Endodermal cell (in vitro differentiated cells): ENCODE data around the gene TAGLN2. TPM values are rescaled to one million over a fixed set of nuclear protein-coding genes. Genes with fewer than 3 reads are reported as not detected.

ENCODE experiments used
- DNase-seq: peaks from one replicate; pipeline ENCODE4 v3.0.0-alpha.2; 2017
- H3K27ac ChIP-seq: 2 replicates; pipeline ENCODE4 v1.5.1; 2013; ENCODE audit warnings: mild to moderate bottlenecking, low read depth, low read length, moderate library complexity
- H3K27me3 ChIP-seq: 2 replicates; pipeline ENCODE4 v1.6.1; 2013; ENCODE audit warnings: mild to moderate bottlenecking, low read length, moderate library complexity; ENCODE audit not compliant: insufficient read depth, control insufficient read depth, poor library complexity, severe bottlenecking
- H3K36me3 ChIP-seq: 2 replicates; pipeline ENCODE4 v1.7.0; 2013; ENCODE audit warnings: mild to moderate bottlenecking, low read length, moderate library complexity; ENCODE audit not compliant: control insufficient read depth, insufficient read depth
- H3K4me1 ChIP-seq: one replicate; pipeline ENCODE4 v1.7.0; 2013; ENCODE audit warnings: low read length; ENCODE audit not compliant: control insufficient read depth, insufficient read depth
- H3K4me3 ChIP-seq: 2 replicates; pipeline ENCODE4 v1.5.1; 2013; ENCODE audit warnings: mild to moderate bottlenecking, low read length, moderate library complexity
- H3K9ac ChIP-seq: 2 replicates; pipeline ENCODE4 v1.6.1; 2013; ENCODE audit warnings: mild to moderate bottlenecking, low read length, moderate library complexity; ENCODE audit not compliant: poor library complexity, severe bottlenecking; ENCODE audit errors: extremely low read depth
- H3K9me3 ChIP-seq: 2 replicates; pipeline ENCODE4 v1.6.1; 2013; ENCODE audit warnings: mild to moderate bottlenecking, low read length, moderate library complexity; ENCODE audit not compliant: control insufficient read depth
- H3K27ac Mint-ChIP-seq: 2 replicates; pipeline ENCODE4 v1.8.0; 2020; ENCODE audit warnings: mixed read lengths
- H3K27me3 Mint-ChIP-seq: 2 replicates; pipeline ENCODE4 v1.8.0; 2021; ENCODE audit warnings: mild to moderate bottlenecking, mixed read lengths; ENCODE audit not compliant: insufficient read depth
- H3K36me3 Mint-ChIP-seq: 2 replicates; pipeline ENCODE4 v1.8.0; 2020; ENCODE audit warnings: low read depth, mixed read lengths
- H3K4me1 Mint-ChIP-seq: 2 replicates; pipeline ENCODE4 v1.8.0; 2020; ENCODE audit warnings: mixed read lengths
- H3K4me3 Mint-ChIP-seq: 2 replicates; pipeline ENCODE4 v1.8.0; 2020; ENCODE audit warnings: mild to moderate bottlenecking, moderate library complexity, mixed read lengths
- H3K9me3 Mint-ChIP-seq: 2 replicates; pipeline ENCODE4 v1.8.0; 2020; ENCODE audit warnings: mild to moderate bottlenecking, mixed read lengths
- WGBS, 2 experiments: methylation state at CpG; one replicate each; pipeline versions ENCODE4 v1.1.5 to v1.1.7; 2013; ENCODE audit warnings: missing lambda C conversion rate in 2 of 2, mixed read lengths in 1 of 2; ENCODE audit not compliant: insufficient coverage in 1 of 2, insufficient read length in 1 of 2; 5-methylcytosine and 5-hydroxymethylcytosine counted together
- total RNA-seq, 2 donors: library from RNA; stranded (reverse); fragmentation: NEBNext Ultra II Directional in 1 of 2; extraction: Animal tissue kit (Norgen Biotek cat#: 25700) in 1 of 2; gene quantifications; 2 replicates in 1 of 2; 3 replicates in 1 of 2; pipeline ENCODE4 v1.2.1, GENCODE V29; 2021
- TF ChIP-seq, protein P1 (sequence below): fragments of 200-600 bp; sonication (generic); conservative IDR thresholded peaks from 2 replicates; pipeline ENCODE4 v1.5.0; 2021; ENCODE audit warnings: antibody characterized with exemption, mild to moderate bottlenecking

Gene TAGLN2
- total RNA-seq, 2 donors from 2014 or later = 136 to 221 TPM

DNA sequence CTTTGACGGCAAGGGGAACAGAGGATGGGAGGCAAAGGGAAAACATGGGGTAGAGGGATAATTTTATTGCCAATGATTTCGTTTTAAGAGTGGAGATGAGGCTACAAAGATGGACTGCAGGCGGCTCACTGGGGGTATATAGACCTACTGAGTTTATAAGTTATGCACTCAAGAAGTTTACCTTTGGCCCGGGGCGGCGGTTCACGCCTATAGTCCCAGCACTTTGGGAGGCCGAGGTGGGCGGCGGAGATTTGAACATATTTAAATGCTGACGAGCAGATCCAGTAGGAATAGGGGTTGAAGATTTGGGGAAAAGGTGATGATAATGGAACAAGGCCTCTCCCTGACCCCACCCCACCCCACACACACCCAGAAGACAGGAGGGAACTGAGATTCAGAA lies 36.9 kb upstream of the TAGLN2 start:
- no peak for DNase-seq
- TF ChIP-seq, protein P1, sequence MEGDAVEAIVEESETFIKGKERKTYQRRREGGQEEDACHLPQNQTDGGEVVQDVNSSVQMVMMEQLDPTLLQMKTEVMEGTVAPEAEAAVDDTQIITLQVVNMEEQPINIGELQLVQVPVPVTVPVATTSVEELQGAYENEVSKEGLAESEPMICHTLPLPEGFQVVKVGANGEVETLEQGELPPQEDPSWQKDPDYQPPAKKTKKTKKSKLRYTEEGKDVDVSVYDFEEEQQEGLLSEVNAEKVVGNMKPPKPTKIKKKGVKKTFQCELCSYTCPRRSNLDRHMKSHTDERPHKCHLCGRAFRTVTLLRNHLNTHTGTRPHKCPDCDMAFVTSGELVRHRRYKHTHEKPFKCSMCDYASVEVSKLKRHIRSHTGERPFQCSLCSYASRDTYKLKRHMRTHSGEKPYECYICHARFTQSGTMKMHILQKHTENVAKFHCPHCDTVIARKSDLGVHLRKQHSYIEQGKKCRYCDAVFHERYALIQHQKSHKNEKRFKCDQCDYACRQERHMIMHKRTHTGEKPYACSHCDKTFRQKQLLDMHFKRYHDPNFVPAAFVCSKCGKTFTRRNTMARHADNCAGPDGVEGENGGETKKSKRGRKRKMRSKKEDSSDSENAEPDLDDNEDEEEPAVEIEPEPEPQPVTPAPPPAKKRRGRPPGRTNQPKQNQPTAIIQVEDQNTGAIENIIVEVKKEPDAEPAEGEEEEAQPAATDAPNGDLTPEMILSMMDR = no peak

DNA sequence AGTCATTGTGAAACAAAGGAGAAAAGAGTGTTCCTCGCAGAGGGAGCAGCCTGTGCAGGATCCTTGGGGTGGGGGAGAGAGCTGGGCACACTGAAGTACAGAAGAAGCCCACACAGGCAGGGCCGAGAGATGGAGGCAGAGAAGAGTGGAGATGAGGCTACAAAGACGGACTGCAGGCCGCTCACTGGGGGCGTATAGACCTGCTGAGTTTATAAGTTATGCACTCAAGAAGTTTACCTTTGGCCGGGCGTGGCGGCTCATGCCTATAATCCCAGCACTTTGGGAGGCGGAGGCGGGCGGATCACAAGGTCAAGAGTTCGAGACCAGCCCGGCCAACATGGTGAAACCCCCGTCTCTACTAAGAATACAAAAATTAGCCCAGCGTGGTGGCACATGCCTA lies 36.3 kb upstream of the TAGLN2 start:
- H3K36me3 Mint-ChIP-seq = no peaks in the 10 kb centered on the region
- Histone ChIP-seq H3K27ac (no peak overlapping the region), H3K9ac (no peak overlapping the region), H3K9me3 (no peaks in the 10 kb centered on the region), H3K4me1 (peaks cover 12% of the 10 kb centered on the region), H3K36me3 (no peaks in the 10 kb centered on the region), H3K27me3 (no peaks in the 10 kb centered on the region), H3K4me3 (no peak overlapping the region)
- TF ChIP-seq, protein P1 = no peak
- H3K27ac Mint-ChIP-seq = no peak overlapping the region
- 93 to 95% methylated on average over 14 to 15 of the region's 15 CpGs for WGBS, 2 experiments
- DNase-seq = no peak
- H3K4me1 Mint-ChIP-seq = peaks cover 17% of the 10 kb centered on the region
- H3K27me3 Mint-ChIP-seq = peaks cover 2% of the 10 kb centered on the region
- H3K9me3 Mint-ChIP-seq = no peaks in the 10 kb centered on the region
- no peak overlapping the region for H3K4me3 Mint-ChIP-seq

More for the DNA sequence above, 36.9 kb upstream of the TAGLN2 start:
- WGBS, 2 experiments = 91 to 94% methylated on average over 6 to 11 of the region's 11 CpGs
- no peak overlapping the region for H3K4me3 ChIP-seq
- Mint-ChIP-seq H3K27ac (no peak overlapping the region), H3K9me3 (no peaks in the 10 kb centered on the region), H3K4me1 (peaks cover 17% of the 10 kb centered on the region), H3K36me3 (no peaks in the 10 kb centered on the region), H3K4me3 (no peak overlapping the region), H3K27me3 (peaks cover 2% of the 10 kb centered on the region)
- H3K36me3 ChIP-seq = no peaks in the 10 kb centered on the region
- peaks cover 12% of the 10 kb centered on the region for H3K4me1 ChIP-seq
- H3K27ac ChIP-seq = no peak overlapping the region
- H3K9ac ChIP-seq = no peak overlapping the region
- H3K27me3 ChIP-seq = no peaks in the 10 kb centered on the region
- no peaks in the 10 kb centered on the region for H3K9me3 ChIP-seq

DNA sequence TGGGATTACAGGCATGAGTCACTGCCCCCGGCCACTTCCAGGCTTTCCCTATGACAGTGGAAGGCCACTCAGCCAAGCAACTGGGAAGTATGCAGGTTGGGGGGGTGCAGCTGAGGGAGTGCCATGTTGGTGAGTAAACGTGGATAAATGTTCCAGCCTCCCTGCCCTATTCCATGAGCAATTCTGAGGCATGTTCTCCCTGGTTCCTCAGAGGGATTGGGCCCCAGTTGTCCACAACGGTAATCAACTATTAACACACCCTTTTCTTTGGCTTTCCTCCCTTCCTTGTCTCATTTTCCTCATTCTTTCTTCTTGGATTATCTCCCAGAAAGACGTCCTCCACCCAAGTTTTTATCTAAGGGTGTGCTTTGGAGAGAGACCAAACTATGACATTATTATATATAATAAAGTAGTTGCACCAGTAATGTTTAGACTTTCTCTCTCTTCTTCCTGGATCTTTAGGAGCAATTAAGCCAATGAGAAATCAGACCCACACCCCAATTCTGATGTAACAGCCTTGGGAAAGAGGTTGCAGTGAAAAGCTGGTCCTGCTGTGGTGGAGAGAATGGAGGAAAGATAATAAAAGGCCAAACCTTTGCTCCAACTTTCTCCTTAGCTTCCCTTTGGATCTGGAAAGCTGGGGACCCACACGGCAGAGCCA lies 35.5 kb upstream of the TAGLN2 start:
- Histone ChIP-seq H3K9me3 (no peaks in the 10 kb centered on the region), H3K4me3 (no peak overlapping the region), H3K27ac (no peak overlapping the region), H3K9ac (no peak overlapping the region), H3K27me3 (no peaks in the 10 kb centered on the region), H3K36me3 (no peaks in the 10 kb centered on the region), H3K4me1 (peaks cover 12% of the 10 kb centered on the region)
- 90 to 91% methylated on average over 3 to 4 of the region's 5 CpGs for WGBS, 2 experiments
- TF ChIP-seq, protein P1 = no peak
- no peaks in the 10 kb centered on the region for H3K9me3 Mint-ChIP-seq
- no peaks in the 10 kb centered on the region for H3K36me3 Mint-ChIP-seq
- peaks cover 17% of the 10 kb centered on the region for H3K4me1 Mint-ChIP-seq
- no peak overlapping the region for H3K4me3 Mint-ChIP-seq
- peaks cover 2% of the 10 kb centered on the region for H3K27me3 Mint-ChIP-seq
- H3K27ac Mint-ChIP-seq = no peak overlapping the region
- DNase-seq = no peak
